ENCODE results near the gene MGP. TPM values are rescaled to one million over a fixed set of nuclear protein-coding genes. Genes with fewer than 3 reads are reported as not detected.

The MGP gene
- total RNA-seq, 1 experiment from 2014 or later: 79.8 TPM

GRCh38 chr12:14833336-14833735, 52.3 kb downstream of the MGP start:
- H3K9me2 ChIP-seq (ENCODE audit: insufficient read depth): no peaks in the 10 kb centered on the region; the same call in 1 of the 2 replicates
- H2AFZ ChIP-seq: no peak overlapping the region
- H4K20me1 ChIP-seq (ENCODE audit: insufficient read depth): no peaks in the 10 kb centered on the region
- peaks cover 34% of the 10 kb centered on the region for H3F3A ChIP-seq (ENCODE audit: insufficient read depth, low read depth)
- ChIA-PET CTCF (no interaction called here), POLR2A (ENCODE audit: unreplicated experiment) (no interaction called here)
- H3K27ac ChIP-seq: no peak overlapping the region
- intact Hi-C loops (cut with micrococcal nuclease; ENCODE audit: unreplicated experiment): no loop called here
- no peak for TF ChIP-seq EZH2 (IDR thresholded peaks at IDR 0.05; ENCODE audit: low read depth)
- TF ChIP-seq CTCF (conservative IDR thresholded peaks at IDR 0.05): no peak
- H3K36me3 ChIP-seq (ENCODE audit: low read depth): no peaks in the 10 kb centered on the region
- H3K4me3 ChIP-seq: no peak overlapping the region
- H3K9me3 ChIP-seq (ENCODE audit: insufficient read depth, low read depth): no peaks in the 10 kb centered on the region
- no TSS peak for BruUV-seq (replicated peaks)
- H3K79me2 ChIP-seq (ENCODE audit: low read depth): no peaks in the 10 kb centered on the region
- peaks cover 35% of the 10 kb centered on the region for H3K4me1 ChIP-seq (replicated peaks; ENCODE audit: insufficient read depth)
- H3K4me2 ChIP-seq: no peak overlapping the region
- DNase-seq: no peak
- H3K27me3 ChIP-seq (ENCODE audit: insufficient read depth, low read depth): no peaks in the 10 kb centered on the region

Other genes with a start within 250 kb of the MGP start
- gene GUCY2C, start 189.3 kb downstream of the MGP start, total RNA-seq (2021): not detected in 2 replicates
- gene WBP11, start 82.4 kb downstream of the MGP start, total RNA-seq (2021): 65.8 and 124 TPM in 2 replicates
- 3.3 and 4.0 TPM in 2 replicates for gene C12orf60, start 82.2 kb downstream of the MGP start, total RNA-seq (2021)
- gene SMCO3, start 71.7 kb downstream of the MGP start, total RNA-seq (2021): not detected in 2 replicates
- gene ART4, start 42.3 kb downstream of the MGP start, total RNA-seq (2021): not detected in 2 replicates
- gene ERP27, start 52.7 kb upstream of the MGP start, total RNA-seq (2021): 14.9 and 33.4 TPM in 2 replicates
- 307 and 470 TPM in 2 replicates for gene ARHGDIB, start 75.7 kb upstream of the MGP start, total RNA-seq (2021)
- not detected in 2 replicates for gene PDE6H, start 87.2 kb upstream of the MGP start, total RNA-seq (2021)

Measured in PC-9 (cell line).